ENCODE results near the gene TMEM258. TPM values are rescaled to one million over a fixed set of nuclear protein-coding genes. Genes with fewer than 3 reads are reported as not detected.

The TMEM258 gene
- total RNA-seq, 1 donor from 2014 or later: 166 TPM

DNA sequence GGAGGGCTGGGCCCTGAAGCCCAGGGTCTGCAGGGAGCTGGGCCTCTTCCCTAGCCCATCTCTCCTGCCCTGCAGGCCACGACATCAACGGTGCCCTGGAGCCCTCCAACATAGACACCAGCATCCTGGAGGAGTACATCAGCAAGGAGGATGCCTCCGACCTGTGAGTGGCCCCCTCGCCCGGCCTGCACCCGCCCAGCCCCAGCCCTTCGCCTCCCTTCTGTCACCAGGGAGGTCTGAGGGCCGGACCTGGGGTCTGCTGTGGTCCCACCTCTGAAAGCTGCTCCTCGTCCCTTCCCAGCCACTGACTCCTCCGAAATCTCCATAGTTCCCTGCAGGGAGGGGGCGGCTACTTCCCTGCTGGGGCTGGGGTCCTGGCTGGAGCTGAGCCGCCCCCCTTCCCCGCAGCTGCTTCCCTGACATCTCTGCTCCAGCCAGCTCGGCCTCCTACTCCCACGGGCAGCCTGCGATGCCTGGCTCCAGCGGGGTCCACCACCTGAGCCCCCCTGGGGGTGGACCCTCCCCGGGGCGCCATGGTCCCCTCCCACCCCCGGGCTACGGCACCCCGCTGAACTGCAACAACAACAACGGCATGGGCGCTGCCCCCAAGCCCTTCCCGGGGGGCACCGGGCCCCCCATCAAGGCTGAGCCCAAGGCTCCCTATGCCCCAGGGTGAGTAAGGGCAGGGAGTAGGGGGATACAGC is 26.7 kb downstream of the TMEM258 start:
- no peaks in the 10 kb centered on the region for H3K4me1 Mint-ChIP-seq (ENCODE audit: low read depth)
- no peak overlapping the region for H3K27ac Mint-ChIP-seq
- intact Hi-C loops (cut with micrococcal nuclease): no loop called here
- no peaks in the 10 kb centered on the region for H3K36me3 Mint-ChIP-seq (ENCODE audit: low read depth)
- H3K4me3 Mint-ChIP-seq: no peak overlapping the region
- DNase-seq (ENCODE audit: low spot score): no peak
- H3K9me3 Mint-ChIP-seq: no peaks in the 10 kb centered on the region
- no peaks in the 10 kb centered on the region for H3K27me3 Mint-ChIP-seq (ENCODE audit: insufficient read depth)

DNA sequence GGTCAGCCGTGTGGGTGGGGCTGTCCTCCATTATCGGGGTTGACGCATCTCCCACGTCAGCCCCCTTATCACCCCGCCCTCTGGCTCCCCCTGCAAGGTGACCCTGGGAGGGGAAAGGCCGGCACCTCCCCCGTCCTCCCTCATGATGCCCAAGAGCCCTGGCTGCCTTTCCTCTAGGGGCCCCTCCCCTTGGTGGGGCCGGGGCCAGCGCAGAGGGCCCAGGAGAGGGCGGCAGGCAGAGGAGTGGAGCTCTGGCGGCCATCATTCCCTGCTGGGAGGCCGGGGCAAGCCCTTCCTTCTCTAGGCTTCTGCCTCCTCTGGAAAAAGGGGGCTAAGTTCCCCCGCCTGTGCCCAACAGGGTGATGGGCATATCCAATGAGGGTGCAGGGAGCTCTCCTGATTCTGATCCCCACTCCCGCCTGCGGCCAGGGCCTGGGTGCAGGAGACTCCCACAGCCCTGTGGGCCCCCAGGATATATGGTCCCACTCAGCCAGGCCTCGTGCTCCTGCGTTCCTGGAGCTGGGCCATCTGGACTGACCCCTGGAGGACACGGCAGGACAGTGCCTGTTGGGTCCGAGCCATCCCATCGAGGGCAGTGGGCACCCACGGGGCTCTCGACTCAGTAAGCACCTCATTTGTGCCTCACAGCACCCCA is 27.7 kb downstream of the TMEM258 start:
- H3K4me3 Mint-ChIP-seq: no peak overlapping the region
- no peak for DNase-seq (ENCODE audit: low spot score)
- H3K36me3 Mint-ChIP-seq (ENCODE audit: low read depth): no peaks in the 10 kb centered on the region
- no peaks in the 10 kb centered on the region for H3K9me3 Mint-ChIP-seq
- intact Hi-C loops (cut with micrococcal nuclease): no loop called here
- no peaks in the 10 kb centered on the region for H3K27me3 Mint-ChIP-seq (ENCODE audit: insufficient read depth)
- no peak overlapping the region for H3K27ac Mint-ChIP-seq
- no peaks in the 10 kb centered on the region for H3K4me1 Mint-ChIP-seq (ENCODE audit: low read depth)

DNA sequence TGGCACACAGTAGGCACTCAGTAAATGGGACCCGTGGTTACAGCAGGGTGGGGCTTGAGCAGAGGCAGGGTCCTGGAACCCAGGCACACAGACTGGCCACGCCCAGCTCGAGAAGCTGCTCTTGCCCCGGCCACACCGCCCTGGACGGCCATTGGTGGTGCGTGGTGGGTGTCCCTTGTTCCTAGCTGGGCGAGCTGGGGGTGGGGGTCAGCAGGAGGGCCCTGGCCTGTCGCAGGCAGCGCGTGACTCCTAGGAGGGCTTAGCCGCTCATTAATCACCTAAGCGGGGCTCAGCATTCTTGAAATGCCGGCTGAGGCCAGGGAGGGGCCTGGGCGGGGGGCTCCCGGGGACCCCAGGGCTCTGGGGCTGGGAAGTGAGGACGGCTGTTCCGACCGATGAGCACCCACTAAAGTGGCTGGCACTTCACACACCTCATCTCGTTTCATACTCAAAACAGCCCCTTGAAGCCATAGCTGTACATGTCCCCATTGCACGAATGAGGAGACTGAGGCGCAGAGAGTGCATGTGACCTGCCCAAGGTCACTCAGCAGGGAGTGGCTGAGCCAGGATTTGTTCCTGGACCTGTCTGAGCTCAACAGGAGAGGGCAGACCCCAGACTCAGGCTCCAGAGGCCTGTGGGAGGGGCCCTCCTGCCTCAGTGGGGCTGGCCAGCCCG is 28.3 kb downstream of the TMEM258 start:
- intact Hi-C loops (cut with micrococcal nuclease): no loop called here
- Mint-ChIP-seq H3K4me1 (ENCODE audit: low read depth) (no peaks in the 10 kb centered on the region), H3K27ac (no peak overlapping the region), H3K36me3 (ENCODE audit: low read depth) (no peaks in the 10 kb centered on the region), H3K4me3 (no peak overlapping the region), H3K27me3 (ENCODE audit: insufficient read depth) (no peaks in the 10 kb centered on the region), H3K9me3 (no peaks in the 10 kb centered on the region)
- DNase-seq (ENCODE audit: low spot score): no peak

DNA sequence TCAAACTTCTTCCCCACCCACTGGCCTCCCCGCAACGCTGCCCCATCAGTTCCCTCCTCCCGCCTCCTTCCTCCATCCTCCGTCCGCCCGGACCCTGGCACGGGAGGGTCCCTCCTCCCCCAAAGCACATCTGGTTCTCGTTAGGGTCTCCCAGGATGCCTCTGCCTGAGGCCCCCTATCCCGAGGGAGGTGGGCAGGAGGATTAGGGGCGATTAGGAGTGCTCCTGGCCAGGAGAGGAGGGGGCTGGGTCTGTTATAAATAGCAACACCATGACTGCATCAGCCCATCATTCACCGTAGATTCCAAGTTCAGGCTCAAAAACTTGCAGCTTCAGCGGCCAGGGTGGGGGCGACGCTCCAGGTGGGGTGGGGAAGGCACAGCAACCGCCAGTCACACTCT is 29.6 kb downstream of the TMEM258 start:
- no peak for DNase-seq (ENCODE audit: low spot score)
- Mint-ChIP-seq H3K36me3 (ENCODE audit: low read depth) (no peaks in the 10 kb centered on the region), H3K4me3 (no peak overlapping the region), H3K4me1 (ENCODE audit: low read depth) (no peaks in the 10 kb centered on the region), H3K27ac (no peak overlapping the region), H3K27me3 (ENCODE audit: insufficient read depth) (no peaks in the 10 kb centered on the region), H3K9me3 (no peaks in the 10 kb centered on the region)
- intact Hi-C loops (cut with micrococcal nuclease): no loop called here

DNA sequence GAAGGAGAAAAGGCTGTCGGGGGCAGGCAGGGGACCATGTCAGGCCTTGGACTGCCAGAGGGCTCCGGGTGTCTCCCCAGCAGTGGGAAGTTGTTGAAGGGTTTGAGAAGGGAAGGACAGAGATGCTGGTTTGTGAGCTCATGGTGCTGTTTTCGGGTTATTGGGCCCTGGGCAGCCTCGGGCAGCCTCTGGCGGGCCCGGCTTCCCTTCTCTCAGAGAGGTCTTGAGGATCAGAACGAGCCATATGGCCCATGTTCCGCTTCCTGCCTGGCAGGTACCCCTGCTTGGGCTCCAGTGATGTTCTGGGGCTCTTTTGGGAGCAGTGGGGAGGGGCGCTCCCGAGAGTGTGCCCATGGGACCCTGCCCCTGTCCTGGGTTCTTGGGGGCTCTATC is 30.2 kb downstream of the TMEM258 start:
- intact Hi-C loops (cut with micrococcal nuclease): no loop called here
- no peaks in the 10 kb centered on the region for H3K36me3 Mint-ChIP-seq (ENCODE audit: low read depth)
- no peaks in the 10 kb centered on the region for H3K27me3 Mint-ChIP-seq (ENCODE audit: insufficient read depth)
- no peak overlapping the region for H3K27ac Mint-ChIP-seq
- no peaks in the 10 kb centered on the region for H3K9me3 Mint-ChIP-seq
- no peaks in the 10 kb centered on the region for H3K4me1 Mint-ChIP-seq (ENCODE audit: low read depth)
- no peak overlapping the region for H3K4me3 Mint-ChIP-seq
- no peak for DNase-seq (ENCODE audit: low spot score)

DNA sequence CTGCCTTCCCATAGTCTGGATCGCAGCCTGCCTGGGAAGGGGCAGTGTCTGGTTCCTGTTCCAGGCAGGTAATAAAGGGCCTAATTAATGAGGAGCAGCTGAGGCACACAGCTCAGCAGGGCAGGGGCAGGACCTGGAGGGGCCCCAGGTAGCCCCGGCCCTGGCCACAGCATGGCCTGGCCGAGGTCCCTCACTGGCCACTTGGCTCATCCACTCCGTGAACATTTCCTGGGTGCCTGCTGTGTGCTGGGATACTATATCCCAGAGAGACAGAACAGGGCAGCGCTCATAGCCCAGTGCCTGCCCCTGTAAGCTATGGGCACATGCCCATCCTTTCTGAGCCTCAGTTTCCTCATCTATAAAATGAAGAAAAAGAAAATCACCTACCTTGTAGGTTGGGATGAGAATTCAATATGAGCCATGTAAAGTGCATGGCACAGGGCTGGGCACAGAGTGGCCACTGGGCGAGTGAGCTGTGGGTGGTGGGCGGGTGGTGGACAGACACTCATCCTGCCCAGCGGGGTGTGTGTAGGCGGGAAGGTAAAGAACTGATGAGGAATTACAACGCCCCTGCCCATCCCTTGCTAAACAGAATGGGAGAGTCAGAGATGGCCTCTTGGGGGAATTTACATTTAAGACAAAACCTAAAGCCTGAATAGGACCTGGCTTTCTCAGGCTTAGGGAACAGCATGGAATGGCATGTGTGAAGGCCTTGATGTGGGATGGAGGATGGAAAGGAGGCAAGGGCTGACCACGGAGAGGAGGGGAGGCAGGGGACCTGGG is 30.8 kb downstream of the TMEM258 start:
- Mint-ChIP-seq H3K4me1 (ENCODE audit: low read depth) (no peaks in the 10 kb centered on the region), H3K27ac (no peak overlapping the region), H3K9me3 (no peaks in the 10 kb centered on the region), H3K4me3 (no peak overlapping the region), H3K27me3 (ENCODE audit: insufficient read depth) (peaks cover under 1% of the 10 kb centered on the region), H3K36me3 (ENCODE audit: low read depth) (no peaks in the 10 kb centered on the region)
- DNase-seq (ENCODE audit: low spot score): no peak
- intact Hi-C loops (cut with micrococcal nuclease): no loop called here

DNA sequence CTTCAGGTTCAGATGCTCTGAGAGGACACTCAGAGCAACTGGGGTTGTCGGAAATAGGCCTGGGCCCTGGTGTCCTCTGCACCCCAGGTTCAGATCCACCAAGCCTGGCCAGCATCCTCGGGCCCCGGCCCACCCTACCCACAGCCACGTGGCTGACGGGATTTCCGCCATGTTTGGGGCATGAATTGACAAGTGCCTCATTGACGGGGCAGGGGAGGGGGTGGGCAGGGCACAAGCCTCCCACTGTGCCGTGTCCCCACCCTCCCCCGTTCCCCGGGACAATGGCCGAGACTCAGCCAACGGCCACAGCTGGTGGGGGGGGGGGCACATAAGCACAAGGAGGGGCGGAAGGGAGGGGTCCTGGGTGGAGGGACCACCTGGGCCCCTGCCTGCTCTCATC is 31.5 kb downstream of the TMEM258 start:
- intact Hi-C loops (cut with micrococcal nuclease): no loop called here
- H3K9me3 Mint-ChIP-seq: no peaks in the 10 kb centered on the region
- no peak overlapping the region for H3K4me3 Mint-ChIP-seq

DNA sequence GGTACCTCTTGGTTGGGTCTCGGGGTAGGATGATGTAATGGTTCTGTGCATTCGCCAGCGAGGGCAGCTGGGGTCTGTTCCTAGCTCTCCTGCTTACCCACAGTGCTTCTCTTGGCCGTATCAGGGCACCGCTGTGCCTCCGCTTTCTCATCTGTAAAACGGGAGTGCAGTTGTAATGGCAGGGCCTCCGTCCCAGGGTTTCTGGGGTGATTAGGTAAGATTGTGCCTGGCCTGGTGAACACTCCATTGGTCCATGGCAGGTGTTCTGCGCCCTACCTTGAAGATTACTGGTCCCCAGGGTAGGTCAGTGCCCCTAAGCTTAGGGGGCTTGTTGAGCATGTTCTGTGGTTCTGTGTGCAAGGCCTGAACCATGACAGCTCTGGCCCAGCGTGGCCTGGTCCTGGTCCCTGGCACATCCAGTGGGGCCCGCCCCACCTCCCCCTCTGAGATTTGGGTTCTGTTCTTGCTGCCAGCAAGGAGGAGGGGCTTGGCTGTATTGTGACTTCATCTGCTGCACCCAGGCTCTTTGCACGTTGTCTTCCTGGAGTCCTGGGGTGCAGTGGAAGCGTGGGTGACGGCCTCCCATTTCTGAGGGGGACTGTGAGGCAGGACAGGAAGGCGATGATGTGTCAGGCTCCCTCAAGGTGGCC is 35.1 kb downstream of the TMEM258 start:
- Mint-ChIP-seq H3K4me3 (no peak overlapping the region), H3K9me3 (no peaks in the 10 kb centered on the region), H3K4me1 (ENCODE audit: low read depth) (no peaks in the 10 kb centered on the region), H3K27me3 (ENCODE audit: insufficient read depth) (peaks cover 15% of the 10 kb centered on the region), H3K36me3 (ENCODE audit: low read depth) (no peaks in the 10 kb centered on the region), H3K27ac (no peak overlapping the region)
- intact Hi-C loops (cut with micrococcal nuclease): no loop called here
- DNase-seq (ENCODE audit: low spot score): no peak

More for the DNA sequence above, 31.5 kb downstream of the TMEM258 start:
- Mint-ChIP-seq H3K27ac (no peak overlapping the region), H3K27me3 (ENCODE audit: insufficient read depth) (peaks cover 2% of the 10 kb centered on the region), H3K36me3 (ENCODE audit: low read depth) (no peaks in the 10 kb centered on the region), H3K4me1 (ENCODE audit: low read depth) (no peaks in the 10 kb centered on the region)
- no peak for DNase-seq (ENCODE audit: low spot score)

DNA sequence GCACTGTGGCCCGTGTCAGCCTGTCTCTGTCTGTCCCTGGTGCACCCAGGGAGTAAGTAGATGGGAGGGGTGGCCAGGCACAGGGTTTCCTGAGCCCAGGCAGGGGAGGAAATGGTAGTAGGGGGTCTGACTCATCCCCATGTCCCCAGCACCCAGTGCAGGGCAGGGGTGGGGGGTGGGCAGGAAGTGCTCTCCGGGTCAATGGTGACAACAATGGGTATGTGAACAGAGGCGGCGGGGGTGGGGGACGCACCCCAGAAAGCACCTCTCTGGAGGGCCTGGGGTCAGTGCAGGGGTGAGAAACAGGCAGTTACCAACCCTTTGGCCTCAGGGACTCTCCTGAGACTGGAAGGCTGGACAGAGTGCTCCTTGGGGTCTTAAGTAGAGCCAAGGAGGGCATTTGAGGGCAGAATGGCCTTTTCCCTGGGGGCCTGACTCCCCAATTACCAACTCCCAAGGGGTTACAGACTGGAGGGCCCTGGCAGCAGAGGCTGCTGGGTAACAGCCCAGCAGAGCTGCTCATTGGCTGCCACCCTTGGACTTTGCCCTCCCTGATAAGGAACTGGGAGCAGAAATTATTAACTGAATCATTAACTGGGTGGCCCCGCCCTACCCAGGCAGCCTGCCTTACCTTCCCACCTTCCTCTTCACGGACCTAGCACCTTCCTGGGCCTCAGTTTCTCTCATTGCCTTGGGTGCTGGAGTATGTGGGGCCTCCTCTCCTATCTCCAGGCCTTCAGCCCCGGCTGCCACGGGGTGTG is 35.8 kb downstream of the TMEM258 start:
- no peaks in the 10 kb centered on the region for H3K4me1 Mint-ChIP-seq (ENCODE audit: low read depth)

DNA sequence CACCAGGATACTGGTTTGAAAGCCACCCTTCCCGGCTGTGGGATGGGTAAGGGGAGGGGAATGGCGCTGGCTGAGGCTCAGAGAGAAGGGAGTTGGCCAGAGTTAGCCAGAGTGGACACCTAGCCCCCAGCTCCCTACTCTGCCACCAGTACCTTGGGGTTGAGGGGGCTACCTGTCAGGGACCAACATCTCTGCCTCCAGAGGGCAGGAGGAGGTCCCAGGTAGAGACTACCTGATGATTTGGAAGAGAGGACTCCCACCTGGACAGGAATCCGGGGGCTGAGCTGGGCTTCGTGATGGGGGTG is 36.3 kb downstream of the TMEM258 start:
- intact Hi-C loops (cut with micrococcal nuclease): no loop called here
- Mint-ChIP-seq H3K36me3 (ENCODE audit: low read depth) (no peaks in the 10 kb centered on the region), H3K27ac (peak overlapping the region; percentile 40), H3K27me3 (ENCODE audit: insufficient read depth) (peaks cover 23% of the 10 kb centered on the region), H3K4me3 (no peak overlapping the region), H3K4me1 (ENCODE audit: low read depth) (no peaks in the 10 kb centered on the region), H3K9me3 (no peaks in the 10 kb centered on the region)
- DNase-seq (ENCODE audit: low spot score): no peak

More for the DNA sequence above, 35.8 kb downstream of the TMEM258 start:
- H3K27ac Mint-ChIP-seq: peak overlapping the region; percentile 40
- DNase-seq (ENCODE audit: low spot score): no peak
- H3K36me3 Mint-ChIP-seq (ENCODE audit: low read depth): no peaks in the 10 kb centered on the region
- peaks cover 18% of the 10 kb centered on the region for H3K27me3 Mint-ChIP-seq (ENCODE audit: insufficient read depth)
- no peaks in the 10 kb centered on the region for H3K9me3 Mint-ChIP-seq
- intact Hi-C loops (cut with micrococcal nuclease): no loop called here
- no peak overlapping the region for H3K4me3 Mint-ChIP-seq

DNA sequence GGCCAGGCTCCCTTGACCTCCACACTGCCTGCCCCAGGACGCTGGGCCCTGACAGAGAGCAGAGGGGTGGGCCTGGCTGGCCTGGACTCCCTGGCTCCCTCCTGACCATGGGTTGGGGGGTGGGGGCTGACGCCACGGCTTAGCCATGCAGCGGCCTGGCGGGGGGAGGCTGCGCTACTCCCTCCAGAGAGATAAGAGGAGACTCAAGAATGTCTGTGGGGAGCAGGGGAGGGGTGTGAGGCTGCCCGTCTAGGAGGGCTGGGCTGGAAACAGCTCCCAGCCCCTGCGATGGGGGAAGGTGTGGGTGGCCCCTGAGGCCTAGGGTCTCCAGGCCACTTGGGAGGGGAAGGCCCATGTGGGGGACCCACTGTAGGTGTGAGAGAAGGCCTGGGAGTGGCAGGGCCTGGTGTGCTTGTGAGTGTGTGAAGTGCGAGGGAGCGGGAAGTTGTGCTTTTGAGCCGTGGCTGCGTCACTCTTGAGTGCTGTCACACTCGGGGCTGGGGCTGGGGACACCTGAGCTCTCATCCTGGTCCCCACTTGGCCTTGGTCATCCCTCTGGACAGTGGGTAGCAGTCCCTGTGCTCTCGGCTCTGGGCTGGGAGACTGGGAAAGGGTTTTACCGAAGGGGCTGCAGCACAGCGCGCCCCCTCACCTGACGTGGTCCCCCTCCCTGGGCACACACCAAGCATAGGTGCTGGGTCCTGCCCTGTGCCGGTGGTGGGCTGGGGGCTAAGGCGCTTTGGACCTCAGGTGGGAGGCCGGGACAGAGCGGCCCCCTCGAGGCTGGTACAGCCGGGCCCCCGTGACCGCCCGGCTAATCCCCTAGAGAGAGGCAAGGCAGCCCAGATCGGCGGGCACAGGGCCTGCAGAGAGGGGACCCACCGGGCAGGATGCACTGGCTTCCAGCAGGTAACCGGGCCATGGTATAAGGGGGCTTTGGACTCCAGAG is 37.6 kb downstream of the TMEM258 start:
- no peak for DNase-seq (ENCODE audit: low spot score)
- H3K27me3 Mint-ChIP-seq (ENCODE audit: insufficient read depth): peaks cover 26% of the 10 kb centered on the region
- no peak overlapping the region for H3K27ac Mint-ChIP-seq
- no peaks in the 10 kb centered on the region for H3K4me1 Mint-ChIP-seq (ENCODE audit: low read depth)
- no peak overlapping the region for H3K4me3 Mint-ChIP-seq
- intact Hi-C loops (cut with micrococcal nuclease): loop anchor here (5.0 kb wide), 2 partner anchors 37 to 58 kb away; partner anchors contain the start of genes FEN1 and TMEM258
- H3K9me3 Mint-ChIP-seq: no peaks in the 10 kb centered on the region
- no peaks in the 10 kb centered on the region for H3K36me3 Mint-ChIP-seq (ENCODE audit: low read depth)

Data from activated T-helper 1 cell treated with anti-CD3 and anti-CD28 coated beads, Interleukin-12 subunit alpha, Interleukin-12 subunit beta, Interleukin-2, Interleukin-4 antibody, amounts not matched to agents 30 ng/mL and 10 ng/mL and 1 ng/mL, durations not matched to agents 14 hours and 24 hours and 36 hours (primary cell).